ENCODE data around the gene COPS9. TPM values are rescaled to one million over a fixed set of nuclear protein-coding genes. Genes with fewer than 3 reads are reported as not detected.

The COPS9 gene
- total RNA-seq, 3 donors from 2014 or later = 83.9 to 129 (median 94.3) TPM

- DNase-seq (peak in 1 of 3 donors; percentile 11), ATAC-seq (no peak)
- no peaks in the 10 kb centered on the region for H3K4me1 ChIP-seq (ENCODE audit: low read depth)
- no peaks in the 10 kb centered on the region for H3K36me3 ChIP-seq (ENCODE audit: low read depth)
- intact Hi-C loops (cut with DNase I, micrococcal nuclease) = no loop called here
- no peak overlapping the region for H3K4me3 ChIP-seq
- TF ChIP-seq, protein P1, sequence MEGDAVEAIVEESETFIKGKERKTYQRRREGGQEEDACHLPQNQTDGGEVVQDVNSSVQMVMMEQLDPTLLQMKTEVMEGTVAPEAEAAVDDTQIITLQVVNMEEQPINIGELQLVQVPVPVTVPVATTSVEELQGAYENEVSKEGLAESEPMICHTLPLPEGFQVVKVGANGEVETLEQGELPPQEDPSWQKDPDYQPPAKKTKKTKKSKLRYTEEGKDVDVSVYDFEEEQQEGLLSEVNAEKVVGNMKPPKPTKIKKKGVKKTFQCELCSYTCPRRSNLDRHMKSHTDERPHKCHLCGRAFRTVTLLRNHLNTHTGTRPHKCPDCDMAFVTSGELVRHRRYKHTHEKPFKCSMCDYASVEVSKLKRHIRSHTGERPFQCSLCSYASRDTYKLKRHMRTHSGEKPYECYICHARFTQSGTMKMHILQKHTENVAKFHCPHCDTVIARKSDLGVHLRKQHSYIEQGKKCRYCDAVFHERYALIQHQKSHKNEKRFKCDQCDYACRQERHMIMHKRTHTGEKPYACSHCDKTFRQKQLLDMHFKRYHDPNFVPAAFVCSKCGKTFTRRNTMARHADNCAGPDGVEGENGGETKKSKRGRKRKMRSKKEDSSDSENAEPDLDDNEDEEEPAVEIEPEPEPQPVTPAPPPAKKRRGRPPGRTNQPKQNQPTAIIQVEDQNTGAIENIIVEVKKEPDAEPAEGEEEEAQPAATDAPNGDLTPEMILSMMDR (IDR thresholded peaks at IDR 0.05) = no peak
- H3K9me3 ChIP-seq = no peaks in the 10 kb centered on the region
These were observed 25.1 kb upstream of the COPS9 start for GRCh38 chr2:240161087-240161750.

DNA sequence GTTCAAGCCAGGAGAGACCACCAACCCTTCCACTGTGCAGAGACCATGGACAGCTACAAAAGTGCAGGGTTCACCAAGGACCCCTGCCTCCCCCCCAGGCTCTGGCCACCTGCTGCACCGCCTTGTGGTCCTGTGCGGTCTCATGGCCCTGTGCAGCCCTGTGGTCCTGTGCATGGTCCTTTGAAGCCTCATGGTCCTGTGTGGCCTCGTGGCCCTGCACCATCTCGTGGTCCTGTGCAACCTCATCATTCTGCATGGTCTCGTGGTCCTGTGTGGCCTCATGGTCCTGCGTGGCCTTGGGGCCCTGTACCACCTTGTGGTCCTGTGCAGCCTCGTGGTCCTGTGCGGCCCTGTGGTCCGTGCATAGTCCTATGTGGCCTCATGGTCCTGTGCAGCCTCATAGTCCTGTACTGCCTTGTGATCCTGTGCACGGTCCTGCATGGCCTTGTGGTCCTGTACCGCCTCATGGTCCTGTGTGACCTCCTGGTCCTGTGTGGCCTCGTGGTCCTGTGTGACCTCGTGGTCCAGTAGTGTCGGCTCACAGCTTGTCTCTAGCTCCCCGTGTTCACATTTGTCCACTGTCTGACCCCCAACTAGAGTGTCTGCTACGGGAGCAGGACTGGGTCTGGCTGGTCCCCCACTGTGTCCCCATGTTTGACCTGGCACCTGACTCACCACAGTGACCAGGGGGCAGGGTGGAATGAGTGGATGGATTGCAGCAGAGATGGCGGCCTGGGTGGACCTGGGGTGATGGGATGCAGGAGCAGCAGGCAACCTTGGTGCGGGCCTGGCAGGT is 24.4 kb upstream of the COPS9 start:
- TF ChIP-seq, protein P1 (IDR thresholded peaks at IDR 0.05) = no peak
- intact Hi-C loops (cut with DNase I, micrococcal nuclease) = no loop called here
- H3K4me1 ChIP-seq (ENCODE audit: low read depth) = no peaks in the 10 kb centered on the region
- no peak overlapping the region for H3K4me3 ChIP-seq
- H3K9me3 ChIP-seq = no peaks in the 10 kb centered on the region
- no peaks in the 10 kb centered on the region for H3K36me3 ChIP-seq (ENCODE audit: low read depth)
- peak in 1 of 3 donors; percentile 3 for DNase-seq
- ATAC-seq = no peak

DNA sequence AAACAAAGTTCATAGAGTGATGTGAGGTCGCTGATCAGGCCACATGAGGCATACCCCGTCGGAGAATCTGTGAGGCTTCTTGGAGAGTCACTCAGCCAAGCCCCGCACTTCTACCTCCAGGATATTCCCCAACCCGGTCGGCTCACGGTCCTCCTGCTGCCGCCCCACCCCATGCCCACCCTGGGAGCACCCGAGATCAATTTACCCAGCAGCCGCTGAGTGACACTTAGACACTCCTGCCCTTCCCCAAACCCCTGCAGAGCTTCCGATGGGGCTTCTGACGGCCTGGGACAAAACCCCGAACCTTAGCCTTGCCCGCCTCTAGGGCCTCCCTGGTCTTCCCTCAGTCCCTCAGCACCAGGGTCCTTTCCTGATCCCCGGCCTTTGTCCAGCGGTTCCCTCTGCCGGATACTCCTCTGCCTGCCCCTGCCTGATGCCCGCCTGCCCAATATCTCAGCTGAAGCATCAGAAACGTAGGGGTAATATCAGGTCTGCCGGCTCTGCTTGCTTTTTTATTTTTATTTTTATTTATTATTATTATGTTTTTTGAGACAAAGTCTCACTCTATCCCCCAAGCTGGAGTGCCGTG is 23.2 kb upstream of the COPS9 start:
- intact Hi-C loops (cut with DNase I, micrococcal nuclease) = no loop called here
- H3K4me3 ChIP-seq = no peak overlapping the region
- ATAC-seq (no peak), DNase-seq (peak in 1 of 3 donors; percentile 3)
- H3K36me3 ChIP-seq (ENCODE audit: low read depth) = no peaks in the 10 kb centered on the region
- TF ChIP-seq, protein P1 (IDR thresholded peaks at IDR 0.05) = no peak
- no peaks in the 10 kb centered on the region for H3K9me3 ChIP-seq
- H3K4me1 ChIP-seq (ENCODE audit: low read depth) = no peaks in the 10 kb centered on the region

- TF ChIP-seq, protein P1 (IDR thresholded peaks at IDR 0.05) = no peak
- Histone ChIP-seq H3K9me3 (no peaks in the 10 kb centered on the region), H3K4me1 (ENCODE audit: low read depth) (no peaks in the 10 kb centered on the region), H3K4me3 (no peak overlapping the region), H3K36me3 (ENCODE audit: low read depth) (no peaks in the 10 kb centered on the region)
- no peak for ATAC-seq
- intact Hi-C loops (cut with DNase I, micrococcal nuclease) = no loop called here
- DNase-seq = peak in 1 of 3 donors; percentile 8
These were observed 21.0 kb upstream of the COPS9 start for GRCh38 chr2:240157147-240157470.

GRCh38 chr2:240156435-240157146 is 20.5 kb upstream of the COPS9 start:
- no peaks in the 10 kb centered on the region for H3K9me3 ChIP-seq
- no peak for ATAC-seq
- peak in 1 of 3 donors; percentile 9 for DNase-seq
- intact Hi-C loops (cut with DNase I, micrococcal nuclease) = no loop called here
- H3K4me1 ChIP-seq (ENCODE audit: low read depth) = no peaks in the 10 kb centered on the region
- no peaks in the 10 kb centered on the region for H3K36me3 ChIP-seq (ENCODE audit: low read depth)
- H3K4me3 ChIP-seq = no peak overlapping the region
- TF ChIP-seq, protein P1 (IDR thresholded peaks at IDR 0.05) = no peak

Data from mucosa of descending colon (tissue), 3 donors.